NB4 (cell line): ENCODE measurements around the gene NFASC.

Experiments
- DNase-seq: peaks from one replicate; pipeline ENCODE4 v3.0.0; 2010; ENCODE audit warnings: low read depth
- H3K4me3 ChIP-seq: one replicate; pipeline ENCODE4 v1.5.1; 2011; ENCODE audit warnings: mild to moderate bottlenecking, low read depth, low read length, moderate library complexity
- CTCF ChIP-seq: IDR thresholded peaks from one replicate; pipeline ENCODE4 v1.5.1; 2012; ENCODE audit warnings: low read depth, low read length
- MAX ChIP-seq: IDR thresholded peaks from 2 replicates; pipeline ENCODE4 v1.6.1; 2011; ENCODE audit warnings: low read depth, low read length
- MYC ChIP-seq: IDR thresholded peaks from 2 replicates; pipeline ENCODE4 v1.6.1; 2011; ENCODE audit warnings: low read depth, low read length
- POLR2A ChIP-seq: IDR thresholded peaks from 2 replicates; pipeline ENCODE4 v1.6.1; 2011; ENCODE audit warnings: mild to moderate bottlenecking; ENCODE audit not compliant: insufficient read length; ENCODE audit errors: extremely low read depth

Gene NFASC

GRCh38 chr1:205013683-205014367 is 143.2 kb downstream of the NFASC start:
- no peak overlapping the region for H3K4me3 ChIP-seq
- no peak for DNase-seq
- TF ChIP-seq MYC (no peak), POLR2A (no peak), CTCF (no peak), MAX (no peak)

DNA sequence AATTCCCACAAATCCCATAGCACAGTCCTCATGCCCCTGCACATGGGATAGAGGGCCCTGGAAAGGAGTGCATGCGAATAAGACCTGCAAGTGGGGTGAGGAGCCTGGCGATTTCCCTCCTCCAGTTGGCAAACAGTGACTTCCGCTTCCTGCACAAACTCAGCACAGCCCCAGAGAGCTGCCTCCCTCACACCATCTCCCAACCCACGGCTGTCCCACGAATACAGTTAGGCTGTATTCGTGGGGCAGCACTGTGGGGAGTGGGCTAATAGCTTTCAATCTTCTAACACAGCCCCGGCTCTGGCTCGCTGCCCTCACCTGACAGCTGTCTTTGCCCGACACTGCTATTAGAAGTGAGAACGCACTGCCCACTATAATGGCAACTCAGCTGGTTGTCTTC is 144.1 kb downstream of the NFASC start:
- DNase-seq = no peak
- TF ChIP-seq MAX (no peak), MYC (no peak), CTCF (no peak), POLR2A (no peak)
- no peak overlapping the region for H3K4me3 ChIP-seq

DNA sequence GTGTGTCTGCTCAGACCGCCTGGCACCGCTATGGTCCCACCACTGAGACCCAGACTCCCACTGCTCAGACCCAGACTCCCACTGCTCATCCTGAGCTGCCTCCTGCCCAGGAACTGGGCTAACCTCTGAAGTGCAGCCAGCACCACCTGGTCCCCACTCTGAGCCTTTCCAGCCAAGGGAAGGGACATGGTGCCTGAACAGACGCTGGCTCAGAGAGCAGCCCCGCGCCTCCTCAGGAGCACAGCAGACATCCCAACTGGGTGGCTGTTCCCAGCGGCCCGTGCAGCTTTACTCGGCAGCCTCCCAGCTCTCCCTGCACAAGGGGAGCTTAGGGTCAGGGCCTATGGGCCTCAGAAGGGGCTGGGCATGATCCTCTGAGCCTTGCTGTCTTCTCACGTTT is 144.6 kb downstream of the NFASC start:
- no peak overlapping the region for H3K4me3 ChIP-seq
- TF ChIP-seq MAX (no peak), CTCF (no peak), MYC (no peak), POLR2A (no peak)
- no peak for DNase-seq

GRCh38 chr1:205016075-205016474 is 145.4 kb downstream of the NFASC start:
- DNase-seq = no peak
- no peak overlapping the region for H3K4me3 ChIP-seq
- no peak for TF ChIP-seq MAX
- TF ChIP-seq POLR2A = no peak
- TF ChIP-seq MYC = no peak
- no peak for TF ChIP-seq CTCF

GRCh38 chr1:205016584-205016983 is 145.9 kb downstream of the NFASC start:
- DNase-seq = no peak
- no peak overlapping the region for H3K4me3 ChIP-seq
- no peak for TF ChIP-seq CTCF
- no peak for TF ChIP-seq POLR2A
- TF ChIP-seq MYC = no peak
- no peak for TF ChIP-seq MAX

GRCh38 chr1:205017001-205017400 is 146.3 kb downstream of the NFASC start:
- TF ChIP-seq MYC = no peak
- no peak for TF ChIP-seq POLR2A
- TF ChIP-seq MAX = no peak
- no peak for TF ChIP-seq CTCF
- no peak overlapping the region for H3K4me3 ChIP-seq
- DNase-seq = no peak
